Activated CD8-positive, alpha-beta memory T cell treated with anti-CD3 and anti-CD28 coated beads, Interleukin-2, amount 50 U/mL, for 48 hours (primary cell): ENCODE results near the gene S100A10.

ENCODE experiments used
- DNase-seq: peaks from one replicate; pipeline ENCODE4 v3.0.0-alpha.2; 2020

The S100A10 gene

GRCh38 chr1:151985768-151986167 lies 7.9 kb downstream of the S100A10 start:
- no peak for DNase-seq

GRCh38 chr1:151985270-151985669 lies 8.4 kb downstream of the S100A10 start:
- DNase-seq, result no peak

GRCh38 chr1:151984313-151984956 lies 9.2 kb downstream of the S100A10 start:
- no peak for DNase-seq

GRCh38 chr1:151982300-151983005 lies 11.2 kb downstream of the S100A10 start:
- no peak for DNase-seq

GRCh38 chr1:151981178-151981525 lies 12.5 kb downstream of the S100A10 start:
- DNase-seq, result no peak

- DNase-seq, result no peak
These were observed 13.1 kb downstream of the S100A10 start for GRCh38 chr1:151980287-151981177.

- no peak for DNase-seq
These were observed 14.7 kb downstream of the S100A10 start for GRCh38 chr1:151978922-151979321.

GRCh38 chr1:151977662-151978230 lies 15.9 kb downstream of the S100A10 start:
- DNase-seq, result no peak

GRCh38 chr1:151976858-151977257 lies 16.8 kb downstream of the S100A10 start:
- no peak for DNase-seq

GRCh38 chr1:151976015-151976343 lies 17.7 kb downstream of the S100A10 start:
- no peak for DNase-seq

- DNase-seq, result no peak
These were observed 18.2 kb downstream of the S100A10 start for GRCh38 chr1:151975311-151976014.

GRCh38 chr1:151972542-151973248 lies 21.0 kb downstream of the S100A10 start:
- DNase-seq, result no peak

- DNase-seq, result no peak
These were observed 23.0 kb downstream of the S100A10 start for GRCh38 chr1:151970626-151971025.

- no peak for DNase-seq
These were observed 23.5 kb downstream of the S100A10 start for GRCh38 chr1:151970128-151970527.

- no peak for DNase-seq
These were observed 24.8 kb downstream of the S100A10 start for GRCh38 chr1:151968791-151969399.

GRCh38 chr1:151968058-151968457 lies 25.6 kb downstream of the S100A10 start:
- no peak for DNase-seq

GRCh38 chr1:151967091-151967490 lies 26.6 kb downstream of the S100A10 start:
- no peak for DNase-seq

GRCh38 chr1:151966061-151966460 lies 27.6 kb downstream of the S100A10 start:
- DNase-seq, result no peak

GRCh38 chr1:151964510-151964909 lies 29.1 kb downstream of the S100A10 start:
- DNase-seq, result no peak

- no peak for DNase-seq
These were observed 30.4 kb downstream of the S100A10 start for GRCh38 chr1:151963288-151963687.

GRCh38 chr1:151961833-151962232 lies 31.8 kb downstream of the S100A10 start:
- no peak for DNase-seq
